ENCODE data around the gene ZBTB8OS. TPM values are rescaled to one million over a fixed set of nuclear protein-coding genes. Genes with fewer than 3 reads are reported as not detected.
"Not testable (repeated sequence)": the region's sequence is repeated elsewhere in the genome, so short reads cannot be mapped to it uniquely, and the experiment has no call there.

Gene ZBTB8OS
- total and polyA plus RNA-seq, 2 of the 8 experiments (the other 6 are each of a cell fraction or from before 2014, with no cell fraction given), result 68.0 to 74.2 TPM

DNA sequence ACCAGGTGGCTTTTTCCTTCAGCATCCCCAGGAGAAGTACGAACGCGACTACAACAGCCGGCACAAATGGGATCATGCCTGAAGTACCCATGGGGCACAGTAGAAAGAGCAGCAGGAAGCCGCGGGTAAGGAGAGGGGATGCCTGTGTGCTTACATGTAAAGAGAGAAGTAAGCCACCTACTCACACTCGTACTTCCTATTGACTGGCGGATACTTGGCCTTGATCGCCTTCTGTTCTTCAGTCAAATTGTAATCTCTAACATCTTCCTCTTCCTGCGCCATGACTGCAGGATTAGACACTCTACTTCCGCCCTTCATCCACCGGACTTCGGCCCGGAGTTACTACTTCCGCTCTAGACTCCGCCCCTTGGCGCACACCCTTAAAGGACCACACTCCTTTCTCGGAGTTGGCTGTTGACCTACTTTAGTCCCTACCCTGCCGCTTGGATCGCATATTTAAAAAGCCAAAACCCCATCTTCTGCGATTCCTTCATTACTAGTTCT lies at the start of gene ZBTB8OS (continued):
- TF ChIP-seq PHF8 (conservative IDR thresholded peaks at IDR 0.05; ENCODE audit: low read depth, low read length) (no peak; the same call in 1 of the 2 replicates), KDM5A (IDR thresholded peaks at IDR 0.05; ENCODE audit: low read length) (peak; percentile 82; the same call in 1 of the 2 replicates), POU5F1 (IDR thresholded peaks at IDR 0.05; ENCODE audit: low read depth, low read length) (no peak), TEAD4 (IDR thresholded peaks at IDR 0.05; ENCODE audit: low read depth, low read length) (no peak), TAF7 (optimal IDR thresholded peaks at IDR 0.05; ENCODE audit: borderline replicate concordance, low read depth, low read length) (peak; percentile 26), EP300 (IDR thresholded peaks at IDR 0.05; ENCODE audit: borderline replicate concordance in 1 of 2, low read depth in 2 of 2, low read length in 2 of 2) (no peak), SUZ12 (IDR thresholded peaks at IDR 0.05; ENCODE audit: low read length) (no peak), ASH2L (IDR thresholded peaks at IDR 0.05; ENCODE audit: low read length) (peak; percentile 27), SAP30 (IDR thresholded peaks at IDR 0.05; ENCODE audit: insufficient read depth, insufficient replicate concordance, low read length) (peak; percentile 86)

DNA sequence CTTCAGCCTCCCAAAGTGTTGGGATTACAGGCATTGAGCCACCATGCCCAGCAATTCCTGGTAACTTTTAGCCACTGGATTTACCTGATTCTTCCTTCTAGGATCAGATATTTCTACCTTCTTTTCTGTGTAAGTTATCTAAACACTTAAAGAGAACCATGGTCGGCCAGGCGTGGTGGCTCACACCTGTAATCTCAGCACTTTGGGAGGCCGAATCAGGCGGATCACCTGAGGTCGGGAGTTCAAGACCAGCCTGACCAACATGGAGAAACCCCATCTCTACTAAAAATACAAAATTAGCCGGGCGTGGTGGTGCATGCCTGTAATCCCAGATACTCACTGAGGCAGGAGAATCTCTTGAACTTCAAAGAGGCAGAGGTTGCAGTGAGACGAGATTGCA lies 46.6 kb upstream of the ZBTB8OS start:
- CTCF ChIA-PET (ENCODE audit: partially characterized antibody), result interaction anchor here (0.7 to 0.8 kb wide), 2 partner anchors 89 to 456 kb away, joined by 3 to 4 read pairs; no protein-coding TSS in a partner anchor

More for the DNA sequence above, 46.6 kb upstream of the ZBTB8OS start:
- not testable (repeated sequence) for H3K23ac ChIP-seq (ENCODE audit: insufficient read length); H3K4ac ChIP-seq (replicated peaks; ENCODE audit: insufficient read length, low read depth, low read length); H4K91ac ChIP-seq (replicated peaks; ENCODE audit: insufficient read length, low read length); H2BK120ac ChIP-seq (replicated peaks; ENCODE audit: low read depth, low read length); H3K18ac ChIP-seq (ENCODE audit: extremely low read depth, low read length); H3K23me2 ChIP-seq (ENCODE audit: low read depth, low read length); H3K9ac ChIP-seq (replicated peaks in 1 of 4; ENCODE audit: extremely low read depth in 1 of 4, low read depth in 3 of 4, low read length in 3 of 4); H3K56ac ChIP-seq (replicated peaks; ENCODE audit: insufficient read length, low read depth, low read length); H2AFZ ChIP-seq (ENCODE audit: low read length); H4K20me1 ChIP-seq (replicated peaks in 1 of 2; ENCODE audit: control insufficient read depth in 1 of 2, insufficient read depth in 2 of 2, low read length in 2 of 2); H3K4me1 ChIP-seq (replicated peaks in 1 of 4; ENCODE audit: control insufficient read depth in 3 of 4, insufficient read depth in 4 of 4, low read length in 3 of 4); H3K4me2 ChIP-seq (ENCODE audit: insufficient read depth in 1 of 2, low read depth in 2 of 2, low read length in 2 of 2); H2BK5ac ChIP-seq (ENCODE audit: low read depth, low read length); H4K8ac ChIP-seq (ENCODE audit: extremely low read depth, insufficient read depth, low read length); DNase-seq (ENCODE audit: low read depth in 1 of 2, low spot score in 2 of 2); H2BK12ac ChIP-seq (ENCODE audit: low read depth, low read length); H2BK15ac ChIP-seq (ENCODE audit: low read length); H3K9me3 ChIP-seq (ENCODE audit: insufficient read depth in 2 of 2, low read depth in 1 of 2, low read length in 1 of 2); H3K79me2 ChIP-seq (ENCODE audit: control insufficient read depth in 1 of 2, insufficient read depth in 2 of 2, low read length in 2 of 2); H3K79me1 ChIP-seq (ENCODE audit: low read depth, low read length); H2AK5ac ChIP-seq (ENCODE audit: low read depth, low read length); H3K36me3 ChIP-seq (ENCODE audit: control insufficient read depth in 2 of 4, insufficient read depth in 4 of 4, low read length in 3 of 4); H3K27me3 ChIP-seq (replicated peaks in 1 of 4; ENCODE audit: control insufficient read depth in 3 of 4, extremely low read depth in 1 of 4, insufficient read depth in 3 of 4, low read length in 3 of 4); H3K4me3 ChIP-seq (ENCODE audit: extremely low read depth in 1 of 4, insufficient read depth in 2 of 4, low read depth in 3 of 4, low read length in 4 of 4); H4K5ac ChIP-seq (ENCODE audit: insufficient read length, low read depth, low read length); H2BK20ac ChIP-seq (ENCODE audit: low read length); H3K14ac ChIP-seq (ENCODE audit: insufficient read length); H3K27ac ChIP-seq (ENCODE audit: low read depth, low read length); FAIRE-seq
- 90% methylated on average over 8 of the region's 8 CpGs; no CpG with 5 or more reads in 1 of the 2 experiments for WGBS, 2 experiments (ENCODE audit: extremely low coverage in 1 of 2, insufficient coverage in 1 of 2, insufficient read length in 1 of 2, insufficient replicate concordance in 2 of 2, low coverage in 1 of 2, low lambda C conversion rate in 2 of 2, missing lambda C conversion rate in 1 of 2)
- POLR2A ChIA-PET (ENCODE audit: partially characterized antibody), result interaction anchor here (0.7 to 2.9 kb wide), 3 partner anchors 10 to 77 kb away, joined by 3 to 15 read pairs (median 9); no protein-coding TSS in a partner anchor

Data from H1 (cell line).